Activated B cell treated with CpG ODN at 0.5 μM for 24 hours (primary cell): ENCODE measurements around the gene RUFY1. TPM values are rescaled to one million over a fixed set of nuclear protein-coding genes. Genes with fewer than 3 reads are reported as not detected.
A peak's percentile ranks its signal among the peaks of the same experiment; 100 is the strongest.
"Not testable (repeated sequence)": the region's sequence is repeated elsewhere in the genome, so short reads cannot be mapped to it uniquely, and the experiment has no call there.

Experiments used
- ATAC-seq: fragments of 200-7000 bp; cut with Tn5 transposase; one replicate; pipeline ENCODE4 v1.10.0; 2021; ENCODE audit warnings: low read depth, mild to moderate bottlenecking, moderate library complexity
- CTCF ChIA-PET: fragments of 350-600 bp; sonication (Branson Sonifier 250); formaldehyde crosslinking; loops from one replicate; lab custom pipeline; 2021; ENCODE audit warnings: antibody characterized with exemption; lab: Charles Lee
- POLR2A ChIA-PET: fragments of 350-600 bp; sonication (Branson Sonifier 250); formaldehyde crosslinking; loops from one replicate; lab custom pipeline; 2021; ENCODE audit warnings: antibody characterized with exemption; lab: Charles Lee
- DNase-seq: peaks from one replicate; pipeline ENCODE4 v3.0.0; 2022
- H3K27ac Mint-ChIP-seq: one replicate; pipeline ENCODE4 v1.8.0; 2020; ENCODE audit warnings: mixed read lengths
- H3K27me3 Mint-ChIP-seq: one replicate; pipeline ENCODE4 v1.8.0; 2021; ENCODE audit warnings: mixed read lengths
- H3K36me3 Mint-ChIP-seq: one replicate; pipeline ENCODE4 v1.8.0; 2021; ENCODE audit warnings: low read depth, mixed read lengths
- H3K4me1 Mint-ChIP-seq: one replicate; pipeline ENCODE4 v1.8.0; 2021; ENCODE audit warnings: mixed read lengths
- H3K4me3 Mint-ChIP-seq: one replicate; pipeline ENCODE4 v1.8.0; 2020; ENCODE audit warnings: mild to moderate bottlenecking, mixed read lengths
- H3K9me3 Mint-ChIP-seq: one replicate; pipeline ENCODE4 v1.8.0; 2020; ENCODE audit warnings: mixed read lengths
- CTCF ChIP-seq: fragments of 200-600 bp; IDR thresholded peaks from one replicate; pipeline ENCODE4 v1.8.0; 2022; ENCODE audit warnings: antibody characterized with exemption, mild to moderate bottlenecking
- intact Hi-C: fragments of 100-400 bp; cut with micrococcal nuclease; formaldehyde crosslinking; loops from one replicate; pipeline ENCODE4 v1.15.1; 2024
- total RNA-seq: library from RNA; stranded (reverse); gene quantifications from 2 replicates; pipeline ENCODE4 v1.2.3, GENCODE V29; 2022

Gene RUFY1
- total RNA-seq, 1 donor from 2014 or later: 95.8 TPM

- H3K27me3 Mint-ChIP-seq, H3K27ac Mint-ChIP-seq, H3K4me3 Mint-ChIP-seq, ATAC-seq, H3K4me1 Mint-ChIP-seq, CTCF ChIA-PET, POLR2A ChIA-PET, DNase-seq, H3K36me3 Mint-ChIP-seq, H3K9me3 Mint-ChIP-seq, intact Hi-C loops: not testable (repeated sequence)
Measured at GRCh38 chr5:179642626-179643025, 92.3 kb downstream of the RUFY1 start.

- H3K27ac Mint-ChIP-seq, H3K9me3 Mint-ChIP-seq, POLR2A ChIA-PET, DNase-seq, H3K27me3 Mint-ChIP-seq, ATAC-seq, H3K36me3 Mint-ChIP-seq, H3K4me3 Mint-ChIP-seq, intact Hi-C loops, H3K4me1 Mint-ChIP-seq, CTCF ChIA-PET: not testable (repeated sequence)
Measured at GRCh38 chr5:179643141-179643920, 93.0 kb downstream of the RUFY1 start.

- CTCF ChIA-PET, H3K4me3 Mint-ChIP-seq, ATAC-seq, POLR2A ChIA-PET, intact Hi-C loops, H3K36me3 Mint-ChIP-seq, H3K9me3 Mint-ChIP-seq, H3K27me3 Mint-ChIP-seq, H3K27ac Mint-ChIP-seq, DNase-seq, H3K4me1 Mint-ChIP-seq: not testable (repeated sequence)
Measured at GRCh38 chr5:179644766-179645165, 94.4 kb downstream of the RUFY1 start.

- Mint-ChIP-seq H3K36me3 (no peaks in the 10 kb centered on the region), H3K4me3 (no peak overlapping the region), H3K27ac (no peak overlapping the region), H3K9me3 (no peaks in the 10 kb centered on the region), H3K27me3 (peaks cover 2% of the 10 kb centered on the region), H3K4me1 (no peaks in the 10 kb centered on the region)
- ChIA-PET CTCF (no interaction called here), POLR2A (no interaction called here)
- no peak for ATAC-seq
- no peak for TF ChIP-seq CTCF
- no peak for DNase-seq
- intact Hi-C loops: no loop called here
Measured at GRCh38 chr5:179648410-179648809, 98.1 kb downstream of the RUFY1 start.

GRCh38 chr5:179649166-179649703, 98.9 kb downstream of the RUFY1 start:
- H3K27ac Mint-ChIP-seq, intact Hi-C loops, H3K4me1 Mint-ChIP-seq, H3K27me3 Mint-ChIP-seq, H3K36me3 Mint-ChIP-seq, H3K9me3 Mint-ChIP-seq, ATAC-seq, H3K4me3 Mint-ChIP-seq, CTCF ChIA-PET, DNase-seq: not testable (repeated sequence)
- POLR2A ChIA-PET: interaction anchor here (0.5 to 0.6 kb wide), 2 partner anchors 11 to 16 kb away, joined by 3 to 6 read pairs; no protein-coding TSS in a partner anchor

GRCh38 chr5:179650245-179650644, 99.9 kb downstream of the RUFY1 start:
- H3K36me3 Mint-ChIP-seq, H3K4me1 Mint-ChIP-seq, DNase-seq, H3K27ac Mint-ChIP-seq, CTCF ChIA-PET, ATAC-seq, H3K27me3 Mint-ChIP-seq, H3K4me3 Mint-ChIP-seq, H3K9me3 Mint-ChIP-seq, intact Hi-C loops: not testable (repeated sequence)
- POLR2A ChIA-PET: interaction anchor here (0.6 kb wide), 1 partner anchor 17 kb away, joined by 6 read pairs; no protein-coding TSS in a partner anchor

- DNase-seq, H3K9me3 Mint-ChIP-seq, H3K4me1 Mint-ChIP-seq, POLR2A ChIA-PET, H3K36me3 Mint-ChIP-seq, H3K27ac Mint-ChIP-seq, H3K27me3 Mint-ChIP-seq, CTCF ChIA-PET, H3K4me3 Mint-ChIP-seq, intact Hi-C loops, ATAC-seq: not testable (repeated sequence)
Measured at GRCh38 chr5:179653135-179653534, 102.8 kb downstream of the RUFY1 start.

- H3K9me3 Mint-ChIP-seq, CTCF ChIA-PET, H3K4me3 Mint-ChIP-seq, H3K4me1 Mint-ChIP-seq, H3K27ac Mint-ChIP-seq, POLR2A ChIA-PET, H3K36me3 Mint-ChIP-seq, H3K27me3 Mint-ChIP-seq: not testable (repeated sequence)
- intact Hi-C loops: loop anchor here (2.0 kb wide), 1 partner anchor 19 kb away; no protein-coding TSS in a partner anchor
- DNase-seq: peak; percentile 27
- peak; percentile 94 for ATAC-seq
Measured at GRCh38 chr5:179657302-179658178, 107.2 kb downstream of the RUFY1 start.

- CTCF ChIA-PET, POLR2A ChIA-PET, H3K27me3 Mint-ChIP-seq, H3K4me1 Mint-ChIP-seq, H3K9me3 Mint-ChIP-seq, H3K36me3 Mint-ChIP-seq, H3K27ac Mint-ChIP-seq: not testable (repeated sequence)
- peak overlapping the region; percentile 79 for H3K4me3 Mint-ChIP-seq
- ATAC-seq (peak; percentile 73), DNase-seq (peak; percentile 23)
- intact Hi-C loops: loop anchor here (2.0 kb wide), 1 partner anchor 20 kb away; no protein-coding TSS in a partner anchor
Measured at GRCh38 chr5:179658179-179658856, 108.0 kb downstream of the RUFY1 start.
